ENCODE data around the gene CYP11A1.

The CYP11A1 gene

DNA sequence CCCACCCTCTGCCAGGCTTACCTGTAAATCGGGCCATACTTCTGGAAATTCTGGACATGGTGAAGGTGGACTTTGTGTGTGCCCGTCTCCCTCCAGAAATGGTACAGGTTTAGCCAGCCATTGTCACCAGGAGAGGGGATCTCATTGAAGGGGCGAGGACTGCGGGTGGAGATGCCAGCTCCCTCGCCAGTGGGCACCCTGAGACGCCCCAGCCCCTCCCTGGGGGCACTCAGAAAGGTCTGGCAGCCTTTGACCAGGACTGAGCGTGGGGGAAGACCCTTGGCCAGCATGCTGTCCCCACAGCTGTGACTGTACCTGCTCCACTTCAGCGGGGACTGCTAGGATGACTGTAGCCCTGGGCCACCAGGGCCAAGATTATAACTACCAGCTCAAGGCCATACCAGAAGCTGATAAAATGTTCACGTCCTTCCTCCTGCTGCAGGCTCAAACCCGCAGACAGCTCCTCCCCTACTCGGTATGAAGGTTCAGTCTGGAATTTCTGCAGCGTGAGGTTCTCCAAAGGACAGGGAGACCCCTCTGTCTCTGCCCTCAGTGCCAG is at the start of gene CYP11A1:
TSS of gene CYP11A1 (minus strand) at position 351 of the 559 bp plus-strand sequence. CDS start at position 290, 61 bp downstream.
- no peak for DNase-seq

DNA sequence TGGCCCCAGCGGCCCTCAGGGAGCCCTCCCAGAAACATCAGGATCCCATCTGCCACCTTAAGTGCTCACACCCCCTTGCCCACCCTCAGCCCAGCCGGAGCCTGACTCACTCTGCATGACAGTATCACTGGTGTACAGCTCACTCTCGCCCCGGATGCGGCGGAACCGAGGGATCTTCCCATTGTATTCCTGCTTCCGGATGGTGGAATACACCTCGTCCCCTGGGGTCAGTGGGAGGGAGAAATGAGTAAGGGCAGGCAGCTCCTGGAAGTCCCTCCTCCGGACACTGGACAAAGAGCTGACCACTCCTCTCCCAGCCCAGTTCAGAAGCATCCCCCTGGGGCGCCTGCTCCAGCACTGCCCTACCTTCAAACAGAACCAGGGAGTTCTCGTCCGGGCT is 49.8 kb upstream of the CYP11A1 start:
- DNase-seq, result no peak

GRCh38 chr15:74415966-74416916 is 48.8 kb upstream of the CYP11A1 start:
- no peak for DNase-seq

DNA sequence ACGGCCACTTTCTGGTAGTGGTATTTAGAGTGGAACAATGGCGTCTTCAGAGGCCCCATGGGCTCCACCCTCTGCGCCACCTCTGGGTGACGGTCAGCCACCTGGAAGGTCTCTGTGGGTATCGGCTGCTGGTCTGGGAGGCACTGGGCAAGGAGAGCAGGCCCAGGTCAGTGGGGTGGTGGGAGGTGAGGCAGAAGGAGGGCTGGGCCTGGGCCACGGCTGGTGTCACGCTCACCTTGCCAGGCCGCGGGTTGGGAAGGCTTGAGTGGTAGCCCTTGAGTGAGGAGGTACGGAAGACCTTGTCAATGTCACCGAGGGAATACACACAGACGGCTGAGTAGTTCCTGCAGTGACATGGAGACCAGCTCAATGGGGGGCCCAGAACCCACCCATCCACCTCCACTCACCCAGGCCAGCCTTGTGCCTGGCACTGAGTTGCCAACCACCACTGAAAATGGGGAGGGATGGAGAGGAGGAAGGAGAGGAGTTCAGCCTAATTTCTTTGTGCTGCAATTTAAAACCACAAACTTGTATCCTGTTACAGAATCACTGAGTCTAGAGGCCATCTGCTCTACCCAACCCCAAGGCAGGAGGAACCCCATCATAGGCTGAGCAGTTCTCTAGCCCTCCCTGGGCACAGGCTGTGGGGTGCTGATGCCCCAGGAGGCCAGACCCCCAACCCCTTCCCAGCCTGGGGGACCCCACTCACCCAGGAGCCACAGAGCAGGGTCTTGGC is 47.3 kb upstream of the CYP11A1 start:
- no peak for DNase-seq

GRCh38 chr15:74414081-74414580 is 46.7 kb upstream of the CYP11A1 start:
- no peak for DNase-seq

DNA sequence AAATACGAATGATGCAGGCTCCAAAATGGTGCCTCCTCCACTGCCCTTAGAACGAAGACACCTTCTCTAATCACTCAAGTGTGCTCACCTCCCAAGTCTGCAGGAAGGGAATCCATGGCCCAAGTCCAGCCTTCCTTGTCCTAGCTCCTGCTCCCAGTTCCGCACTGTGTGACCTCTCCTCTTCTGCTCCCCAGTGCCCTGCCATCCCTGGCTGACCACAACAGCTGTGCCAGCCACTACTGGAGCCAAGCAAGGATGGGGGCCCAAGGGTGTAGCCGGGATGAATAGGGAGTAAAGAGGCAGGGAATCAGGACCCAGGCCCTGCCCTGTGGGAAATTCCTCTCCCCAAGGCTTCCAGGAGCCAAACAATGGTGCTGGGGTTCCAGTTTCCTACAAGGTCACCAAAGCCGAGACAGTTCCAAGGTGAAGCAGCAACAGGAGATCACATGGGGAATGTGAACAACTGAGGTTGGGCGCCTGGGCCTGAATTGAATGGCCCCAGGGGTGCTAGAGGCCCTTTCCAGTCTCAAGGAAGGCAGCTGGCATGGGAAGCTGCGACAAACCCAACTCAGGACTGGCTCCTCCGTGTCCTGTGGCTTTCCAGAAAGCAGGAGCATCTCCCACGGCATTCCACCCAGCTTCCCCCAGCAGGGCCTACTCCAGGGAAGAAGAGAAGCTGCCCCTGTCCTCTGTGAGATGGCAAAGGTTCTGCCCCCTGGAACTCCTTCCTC is 46.1 kb upstream of the CYP11A1 start:
- DNase-seq, result no peak

- DNase-seq, result no peak
Measured at GRCh38 chr15:74412159-74412558, 44.7 kb upstream of the CYP11A1 start.

DNA sequence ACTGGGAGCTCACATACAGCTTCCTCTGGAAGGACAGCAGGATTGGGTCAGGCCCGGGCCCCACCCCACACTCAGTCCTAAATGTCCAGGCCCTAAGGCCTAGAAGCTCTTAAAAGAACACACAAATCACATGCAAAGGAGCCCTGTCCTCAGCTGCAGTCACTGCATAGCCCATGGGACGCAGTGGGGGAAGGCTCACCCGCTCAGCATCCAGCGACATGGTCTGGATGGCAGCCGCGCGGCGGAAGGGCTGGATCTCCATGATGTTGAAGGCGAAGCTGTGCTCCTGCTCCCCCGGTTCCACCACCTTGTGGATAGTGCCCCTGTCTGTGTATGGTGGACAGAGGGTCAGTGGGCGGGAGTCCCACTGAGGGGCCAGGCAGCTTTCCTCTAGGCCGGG is 44.2 kb upstream of the CYP11A1 start:
- DNase-seq, result no peak

DNA sequence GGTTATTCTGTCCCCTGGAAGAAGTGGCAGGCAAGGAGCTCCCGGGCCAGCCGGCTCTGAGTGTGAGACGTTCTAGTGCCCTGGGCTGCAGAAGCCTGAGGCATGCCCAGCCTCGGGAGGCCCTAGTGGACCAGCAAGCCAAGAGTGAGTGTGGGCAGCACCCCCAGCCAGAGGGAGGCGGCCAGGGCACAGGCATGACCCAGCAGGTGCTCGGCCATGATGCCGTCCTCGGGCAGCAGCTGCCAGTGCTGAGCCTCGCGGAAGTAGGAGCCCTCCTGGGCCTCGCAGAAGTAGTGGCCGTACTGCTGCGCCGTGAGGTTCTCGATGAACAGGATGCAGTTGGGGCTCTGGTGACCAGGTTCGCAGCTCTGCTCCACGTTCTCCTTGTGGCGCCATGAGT is 43.1 kb upstream of the CYP11A1 start:
- DNase-seq, result no peak

- no peak for DNase-seq
Measured at GRCh38 chr15:74409225-74409624, 41.8 kb upstream of the CYP11A1 start.

GRCh38 chr15:74408815-74409214 is 41.4 kb upstream of the CYP11A1 start:
- no peak for DNase-seq

GRCh38 chr15:74408385-74408784 is 40.9 kb upstream of the CYP11A1 start:
- no peak for DNase-seq

DNA sequence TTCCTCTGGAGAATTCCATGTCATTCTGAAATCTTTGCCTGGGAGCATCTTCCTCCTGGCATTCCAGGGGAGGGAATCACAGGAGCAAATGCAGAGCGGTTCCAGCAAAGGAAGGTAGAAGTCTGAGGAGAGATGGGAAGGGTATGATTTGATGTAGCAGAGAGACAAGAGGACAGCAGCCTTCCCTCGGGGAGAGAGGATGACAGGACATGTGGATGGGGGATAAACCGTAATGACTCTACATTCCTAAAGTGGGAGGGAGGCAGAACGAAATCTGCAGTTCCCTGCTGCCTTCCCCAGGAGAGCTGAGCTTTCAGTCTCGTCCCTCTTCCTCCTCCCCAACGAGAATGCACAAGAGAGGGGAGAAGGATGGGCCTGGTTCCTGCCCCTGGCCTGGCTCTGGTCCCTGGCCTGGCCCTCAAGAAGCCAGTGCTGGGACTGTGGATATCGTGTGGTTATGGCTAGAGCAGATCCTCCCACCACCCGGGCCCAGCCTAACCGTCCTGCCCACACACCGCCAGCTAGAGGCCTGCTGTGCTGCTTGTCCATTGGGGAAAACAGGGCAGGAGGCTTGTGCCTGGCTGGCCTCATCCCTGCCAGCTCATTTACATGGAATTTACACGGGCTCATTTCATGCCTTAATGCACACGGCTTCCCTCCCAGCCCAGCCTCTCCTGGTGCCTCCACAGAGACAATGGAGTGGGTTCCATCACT is 39.7 kb upstream of the CYP11A1 start:
- no peak for DNase-seq

GRCh38 chr15:74406517-74406916 is 39.1 kb upstream of the CYP11A1 start:
- DNase-seq, result no peak

GRCh38 chr15:74405823-74406222 is 38.4 kb upstream of the CYP11A1 start:
- no peak for DNase-seq

DNA sequence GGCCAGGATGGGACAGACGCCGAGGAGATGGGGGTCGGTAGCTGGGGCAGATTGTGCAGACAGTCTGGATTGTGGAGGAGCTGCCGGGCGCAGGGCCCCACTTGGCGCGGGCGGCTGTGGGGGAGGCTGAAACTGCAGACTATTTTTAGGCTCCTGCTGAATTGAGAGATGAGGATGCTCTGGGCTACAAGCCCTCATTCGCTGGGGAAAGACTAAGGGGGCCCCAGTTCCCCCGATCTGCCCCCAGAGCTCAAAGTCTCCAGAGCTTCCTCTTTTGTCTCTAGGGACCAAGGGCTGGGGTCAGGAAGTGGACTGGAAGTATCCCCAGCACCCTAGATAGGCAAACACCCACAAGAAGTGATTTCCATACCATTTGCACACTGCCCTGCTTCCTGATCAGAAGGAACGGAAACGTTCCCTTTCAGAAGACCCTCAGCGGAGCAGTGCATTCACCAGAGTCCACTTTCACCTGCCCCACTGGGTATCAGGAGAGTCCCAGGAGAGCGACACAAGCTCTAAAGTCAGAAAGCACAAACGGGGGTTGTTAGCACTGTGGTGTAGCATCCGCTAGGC is 36.6 kb upstream of the CYP11A1 start:
- DNase-seq, result no peak

DNA sequence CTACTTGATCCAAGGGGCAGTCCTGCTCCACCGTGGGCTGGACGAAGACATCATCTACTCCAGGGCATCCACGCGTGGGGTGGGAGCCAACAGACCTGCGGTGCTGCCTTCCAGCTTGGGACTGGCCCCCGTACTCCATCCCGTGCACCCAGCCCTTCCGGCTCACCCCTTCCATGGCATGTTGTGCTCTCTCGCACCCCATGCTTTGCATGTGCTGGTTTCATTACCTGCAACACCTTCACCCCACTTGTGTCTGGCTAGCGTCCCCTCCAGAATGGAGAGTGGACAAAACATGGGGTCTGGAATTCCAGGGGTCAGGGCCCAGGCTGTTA is 36.1 kb upstream of the CYP11A1 start:
- no peak for DNase-seq

DNA sequence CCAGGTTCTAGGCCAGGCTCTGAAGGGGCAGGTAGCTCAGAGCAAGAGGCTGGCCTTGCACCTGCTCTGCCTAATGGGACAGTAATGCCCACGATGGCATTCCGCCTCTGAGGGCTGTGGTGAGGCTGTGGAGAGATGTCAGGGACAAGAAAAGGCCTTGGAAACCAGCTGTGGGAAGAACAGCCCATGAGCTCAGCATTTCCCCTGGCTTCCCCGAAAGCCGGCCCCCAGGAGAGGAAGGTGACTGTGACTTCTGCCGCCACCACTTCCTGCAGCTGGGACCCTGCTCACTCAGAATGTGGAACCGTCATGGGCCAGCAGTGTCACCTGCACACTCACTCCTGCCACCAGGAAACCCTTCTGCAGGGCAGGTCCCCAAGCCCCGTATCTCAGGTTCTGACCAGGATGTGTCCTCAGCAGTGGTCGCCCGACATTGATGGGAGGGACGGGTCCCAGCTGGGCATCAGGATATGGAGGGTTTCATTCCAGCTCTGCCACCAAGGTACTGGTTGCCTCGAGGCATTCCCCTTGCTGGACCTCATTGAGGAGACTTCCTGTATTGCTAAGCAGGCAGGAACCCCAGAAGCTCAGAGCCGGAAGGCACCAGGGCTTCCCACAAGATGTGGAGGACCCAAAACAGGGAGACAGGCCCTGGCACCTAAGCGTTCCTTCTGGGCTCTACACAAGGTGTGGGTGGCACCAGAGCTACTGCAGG is 35.6 kb upstream of the CYP11A1 start:
- DNase-seq, result no peak

DNA sequence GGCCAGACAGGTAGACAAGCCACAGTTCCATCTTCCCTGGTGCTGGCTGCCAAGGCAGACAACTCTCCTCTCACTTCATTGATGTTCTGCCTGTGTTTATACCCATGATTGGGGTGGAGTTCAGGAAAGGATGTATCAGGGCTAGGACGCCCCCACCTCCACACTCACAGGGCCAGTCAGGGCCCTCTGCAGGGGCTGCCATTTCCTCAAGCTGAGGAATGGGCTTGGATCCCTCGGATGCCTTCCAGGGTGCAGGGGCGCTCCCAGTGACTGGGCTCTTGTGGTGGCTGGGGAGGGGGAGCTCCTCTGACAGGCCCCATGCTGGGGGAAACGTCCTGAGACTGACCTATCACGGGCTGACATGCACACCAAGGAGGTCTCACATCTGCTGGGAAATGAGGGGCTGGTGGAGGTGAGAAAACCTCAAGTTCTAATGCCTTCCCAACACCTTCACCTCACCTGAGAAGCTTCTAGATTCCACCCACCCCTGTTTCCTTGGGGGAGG is 34.9 kb upstream of the CYP11A1 start:
- no peak for DNase-seq

- no peak for DNase-seq
Measured at GRCh38 chr15:74400915-74401757, 33.7 kb upstream of the CYP11A1 start.
